Right atrium auricular region (tissue), 2 donors: ENCODE data around the gene SOST. TPM values are rescaled to one million over a fixed set of nuclear protein-coding genes. Genes with fewer than 3 reads are reported as not detected.

Experiments used
- DNase-seq: peaks from one replicate; pipeline ENCODE4 v3.0.0-alpha.2; 2019; ENCODE audit warnings: low spot score
- H3K27ac ChIP-seq, 2 donors: fragments of 200-600 bp; sonication (generic); 1 replicate in 1 of 2; 2 replicates in 1 of 2; pipeline ENCODE4 v1.5.1; 2016 to 2019
- H3K27me3 ChIP-seq, 2 donors: fragments of 200-600 bp; sonication (generic); one replicate each; pipeline versions ENCODE4 v1.5.1 to v1.6.0; 2017 to 2019
- H3K36me3 ChIP-seq: fragments of 200-600 bp; sonication (generic); one replicate; pipeline ENCODE4 v1.5.1; 2016
- H3K4me1 ChIP-seq, 2 donors: fragments of 200-600 bp; sonication (generic); one replicate each; pipeline versions ENCODE4 v1.5.1 to v1.6.0; 2017 to 2019
- H3K4me3 ChIP-seq, 2 donors: fragments of 200-600 bp; sonication (generic); 1 replicate in 1 of 2; 2 replicates in 1 of 2; pipeline ENCODE4 v1.5.1; 2017 to 2019; ENCODE audit warnings: mild to moderate bottlenecking in 1 of 2, moderate library complexity in 1 of 2
- H3K9me3 ChIP-seq, 2 donors: fragments of 200-600 bp; sonication (generic); one replicate each; pipeline ENCODE4 v1.5.1; 2019
- total RNA-seq, 2 donors: library from RNA; depleted of rRNA; stranded (reverse); fragments of >200 nt; gene quantifications; one replicate each; pipeline ENCODE4 v1.1.0, GENCODE V29; 2016
- TF ChIP-seq, protein P1 (sequence below), 2 donors: fragments of 200-600 bp; sonication (generic); IDR thresholded peaks; one replicate each; pipeline ENCODE4 v1.5.1; 2019; ENCODE audit warnings: antibody characterized with exemption in 2 of 2

The SOST gene
- total RNA-seq, 2 donors from 2014 or later: not detected

- H3K27ac ChIP-seq: no peak overlapping the region
- TF ChIP-seq, protein P1, sequence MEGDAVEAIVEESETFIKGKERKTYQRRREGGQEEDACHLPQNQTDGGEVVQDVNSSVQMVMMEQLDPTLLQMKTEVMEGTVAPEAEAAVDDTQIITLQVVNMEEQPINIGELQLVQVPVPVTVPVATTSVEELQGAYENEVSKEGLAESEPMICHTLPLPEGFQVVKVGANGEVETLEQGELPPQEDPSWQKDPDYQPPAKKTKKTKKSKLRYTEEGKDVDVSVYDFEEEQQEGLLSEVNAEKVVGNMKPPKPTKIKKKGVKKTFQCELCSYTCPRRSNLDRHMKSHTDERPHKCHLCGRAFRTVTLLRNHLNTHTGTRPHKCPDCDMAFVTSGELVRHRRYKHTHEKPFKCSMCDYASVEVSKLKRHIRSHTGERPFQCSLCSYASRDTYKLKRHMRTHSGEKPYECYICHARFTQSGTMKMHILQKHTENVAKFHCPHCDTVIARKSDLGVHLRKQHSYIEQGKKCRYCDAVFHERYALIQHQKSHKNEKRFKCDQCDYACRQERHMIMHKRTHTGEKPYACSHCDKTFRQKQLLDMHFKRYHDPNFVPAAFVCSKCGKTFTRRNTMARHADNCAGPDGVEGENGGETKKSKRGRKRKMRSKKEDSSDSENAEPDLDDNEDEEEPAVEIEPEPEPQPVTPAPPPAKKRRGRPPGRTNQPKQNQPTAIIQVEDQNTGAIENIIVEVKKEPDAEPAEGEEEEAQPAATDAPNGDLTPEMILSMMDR (IDR thresholded peaks at IDR 0.05): no peak
Measured at GRCh38 chr17:43722870-43723665, 35.5 kb downstream of the SOST start.

DNA sequence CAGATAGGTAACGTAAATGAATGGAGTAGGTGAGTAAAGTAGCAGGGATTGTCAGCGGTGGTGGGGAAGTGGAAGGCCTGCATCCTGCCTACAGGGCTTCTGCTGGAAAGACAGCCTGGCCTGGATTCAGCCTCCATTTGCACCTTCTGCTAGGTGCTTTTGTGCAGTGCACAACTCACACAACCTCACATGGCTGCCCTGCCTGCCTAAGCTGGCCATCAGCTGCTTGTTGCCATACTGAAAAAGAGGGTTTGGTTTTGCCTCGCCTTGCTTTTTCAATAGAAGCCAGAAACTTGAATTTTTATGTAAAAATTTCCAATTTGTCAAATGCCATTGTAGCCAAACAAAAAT is 36.3 kb downstream of the SOST start:
- no peak overlapping the region for H3K4me3 ChIP-seq
- no peak overlapping the region for H3K27ac ChIP-seq
- no peaks in the 10 kb centered on the region for H3K27me3 ChIP-seq
- peaks cover 0 to 9% of the 10 kb centered on the region in 2 donors for H3K4me1 ChIP-seq
- no peaks in the 10 kb centered on the region for H3K9me3 ChIP-seq
- no peak for DNase-seq
- TF ChIP-seq, protein P1 (IDR thresholded peaks at IDR 0.05): no peak
- H3K36me3 ChIP-seq: no peaks in the 10 kb centered on the region

More at GRCh38 chr17:43722870-43723665, 35.5 kb downstream of the SOST start:
- DNase-seq: no peak
- Histone ChIP-seq H3K9me3 (no peaks in the 10 kb centered on the region), H3K36me3 (no peaks in the 10 kb centered on the region), H3K4me1 (peaks cover 0 to 9% of the 10 kb centered on the region in 2 donors), H3K4me3 (no peak overlapping the region), H3K27me3 (no peaks in the 10 kb centered on the region)

DNA sequence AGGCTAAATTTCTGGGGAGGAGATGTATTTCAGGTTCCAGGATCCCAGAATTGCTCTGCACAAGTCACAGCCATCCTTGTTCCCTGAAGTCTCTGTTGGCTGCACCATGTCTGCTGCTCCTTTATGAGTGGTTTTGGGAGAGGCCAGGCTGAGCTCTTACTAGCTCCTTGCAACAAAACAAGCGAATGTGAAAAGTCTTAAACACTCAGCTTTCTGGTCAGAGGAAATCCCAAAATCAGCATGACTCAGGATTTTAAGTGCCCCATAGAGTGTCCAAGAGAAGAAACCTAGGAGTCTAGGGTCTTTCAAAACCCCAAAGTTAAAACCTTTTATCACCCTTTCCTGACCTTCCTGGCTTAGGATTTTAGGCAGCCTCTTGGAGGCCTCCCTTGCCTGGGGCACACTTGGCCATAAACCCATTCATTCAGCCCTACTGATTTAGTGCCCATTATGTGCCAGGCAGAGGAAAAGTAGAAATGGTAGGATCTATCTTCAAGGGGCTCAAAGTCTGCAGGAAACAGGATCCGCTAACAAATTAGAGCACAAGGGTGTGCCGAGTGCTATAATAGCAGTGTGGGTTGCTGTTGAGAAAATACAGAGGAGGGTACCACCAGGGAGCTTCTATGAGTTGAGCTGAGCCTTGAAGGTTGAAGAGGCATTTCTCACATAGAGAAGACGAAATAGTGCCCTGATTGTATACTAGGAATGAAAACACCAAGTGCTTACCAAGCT is 36.9 kb downstream of the SOST start:
- Histone ChIP-seq H3K36me3 (no peaks in the 10 kb centered on the region), H3K27ac (peak overlapping the region in 1 of 2 donors; percentile 2), H3K4me1 (peaks cover 0 to 9% of the 10 kb centered on the region in 2 donors), H3K9me3 (no peaks in the 10 kb centered on the region), H3K4me3 (no peak overlapping the region), H3K27me3 (no peaks in the 10 kb centered on the region)
- DNase-seq: no peak
- TF ChIP-seq, protein P1 (IDR thresholded peaks at IDR 0.05): no peak

DNA sequence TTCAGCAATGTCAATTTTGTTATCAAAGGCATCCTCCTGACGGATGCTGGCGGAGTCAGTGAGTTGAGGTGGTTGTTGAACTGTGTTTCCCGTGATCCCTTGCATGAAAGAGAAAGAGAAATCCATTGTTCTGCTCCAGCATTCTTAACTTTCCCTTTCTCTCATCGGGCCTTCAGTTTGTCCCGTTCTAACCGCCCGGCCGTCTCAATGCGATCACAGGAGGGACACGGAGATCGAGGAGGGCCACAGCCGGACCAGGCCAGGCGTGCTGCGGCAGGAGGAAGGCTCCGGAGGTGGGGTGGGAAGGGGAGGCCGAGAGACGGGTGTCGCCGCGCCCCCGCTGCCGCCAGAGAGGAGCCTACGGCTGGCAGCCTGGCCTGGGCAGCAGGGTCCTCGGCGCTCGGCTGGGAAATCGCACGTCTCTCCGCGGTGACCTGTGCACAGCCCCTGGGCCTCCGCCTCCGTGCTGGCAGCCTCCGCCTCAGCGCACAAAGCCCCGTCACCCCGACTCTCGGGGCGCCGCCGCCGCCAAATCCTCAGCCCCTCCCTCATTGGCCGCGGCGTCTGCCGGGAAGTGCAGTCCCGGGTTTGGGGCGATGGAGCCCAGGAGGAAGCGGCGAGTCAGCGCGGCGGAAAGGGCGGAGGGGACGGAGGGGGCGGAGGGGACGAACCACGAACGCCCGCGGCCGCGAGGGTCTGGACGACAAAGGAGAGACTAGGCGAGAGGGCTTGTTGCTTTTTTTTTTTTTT is 38.1 kb downstream of the SOST start:
- Histone ChIP-seq H3K4me3 (peak overlapping the region; percentile 80 to 88), H3K27me3 (no peaks in the 10 kb centered on the region), H3K9me3 (no peaks in the 10 kb centered on the region), H3K36me3 (no peaks in the 10 kb centered on the region), H3K4me1 (peaks cover 0 to 9% of the 10 kb centered on the region in 2 donors), H3K27ac (peak overlapping the region; percentile 94 to 99)
- DNase-seq: peak; percentile 78
- TF ChIP-seq, protein P1 (IDR thresholded peaks at IDR 0.05): no peak

DNA sequence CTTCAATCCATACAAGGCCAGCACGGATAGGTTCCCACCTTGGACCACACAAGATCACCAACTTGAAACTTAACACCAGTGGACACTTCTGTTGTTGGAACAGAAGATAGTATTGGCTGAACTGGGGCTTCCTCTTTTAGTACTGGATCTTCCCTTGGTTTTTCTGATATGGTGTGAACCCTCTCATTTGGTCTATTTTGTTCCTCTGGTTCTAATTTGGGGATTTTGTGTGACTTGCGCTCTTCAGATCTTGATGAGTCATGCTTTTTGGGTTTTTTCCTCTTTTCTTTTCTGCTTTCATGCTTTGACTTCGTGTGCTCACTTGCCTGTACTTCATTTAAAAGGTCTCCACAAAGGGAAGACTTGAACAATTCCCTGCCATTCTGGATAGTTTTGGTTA is 39.0 kb downstream of the SOST start:
- DNase-seq: no peak
- Histone ChIP-seq H3K4me3 (no peak overlapping the region), H3K9me3 (no peaks in the 10 kb centered on the region), H3K4me1 (peaks cover 0 to 9% of the 10 kb centered on the region in 2 donors), H3K36me3 (no peaks in the 10 kb centered on the region), H3K27ac (peak overlapping the region; percentile 94 to 99), H3K27me3 (no peaks in the 10 kb centered on the region)
- TF ChIP-seq, protein P1 (IDR thresholded peaks at IDR 0.05): no peak
